Smooth muscle cell (in vitro differentiated cells): ENCODE measurements around the gene NBPF8. TPM values are rescaled to one million over a fixed set of nuclear protein-coding genes. Genes with fewer than 3 reads are reported as not detected.
"Not testable (repeated sequence)": the region's sequence is repeated elsewhere in the genome, so short reads cannot be mapped to it uniquely, and the experiment has no call there.

ENCODE experiments used
- DNase-seq: peaks from one replicate; lab custom pipeline; 2025; ENCODE audit not compliant: unreplicated experiment; lab: John Stamatoyannopoulos, UW
- H2AFZ ChIP-seq: fragments of 200-600 bp; sonication (generic); 2 replicates; pipeline ENCODE4 v1.6.0; 2016; ENCODE audit warnings: antibody characterized with exemption, low read depth, mild to moderate bottlenecking
- H3F3A ChIP-seq: fragments of 200-600 bp; sonication (generic); 2 replicates; pipeline ENCODE4 v1.6.0; 2017; ENCODE audit warnings: antibody characterized with exemption, low read depth
- H3K27ac ChIP-seq: fragments of 200-600 bp; sonication (generic); 2 replicates; pipeline ENCODE4 v1.5.1; 2016; ENCODE audit warnings: low read depth, mild to moderate bottlenecking
- H3K27me3 ChIP-seq: fragments of 200-600 bp; sonication (generic); 2 replicates; pipeline ENCODE4 v1.6.1; 2016; ENCODE audit warnings: low read depth, mild to moderate bottlenecking
- H3K36me3 ChIP-seq: fragments of 200-600 bp; sonication (generic); 2 replicates; pipeline ENCODE4 v1.5.1; 2016; ENCODE audit warnings: low read depth
- H3K4me1 ChIP-seq: fragments of 200-600 bp; sonication (generic); 2 replicates; pipeline ENCODE4 v1.5.1; 2016; ENCODE audit warnings: low read depth
- H3K4me2 ChIP-seq: fragments of 200-600 bp; sonication (generic); 2 replicates; pipeline ENCODE4 v1.6.0; 2016; ENCODE audit warnings: mild to moderate bottlenecking
- H3K4me3 ChIP-seq: fragments of 200-600 bp; sonication (generic); 2 replicates; pipeline ENCODE4 v1.5.1; 2016; ENCODE audit warnings: mild to moderate bottlenecking
- H3K79me2 ChIP-seq: fragments of 200-600 bp; sonication (generic); 2 replicates; pipeline ENCODE4 v1.6.0; 2016; ENCODE audit warnings: low read depth, mild to moderate bottlenecking
- H3K9ac ChIP-seq: fragments of 200-600 bp; sonication (generic); 2 replicates; pipeline ENCODE4 v1.6.0; 2016; ENCODE audit warnings: low read depth
- H3K9me3 ChIP-seq: fragments of 200-600 bp; sonication (generic); replicated peaks from 2 replicates; pipeline ENCODE4 v1.5.1; 2016; ENCODE audit warnings: low read depth
- H4K20me1 ChIP-seq: fragments of 200-600 bp; sonication (generic); 2 replicates; pipeline ENCODE4 v1.6.0; 2016; ENCODE audit warnings: low read depth
- WGBS: methylation state at CpG from one replicate; pipeline ENCODE4 v1.1.7; 2016; ENCODE audit warnings: low lambda C conversion rate; 5-methylcytosine and 5-hydroxymethylcytosine counted together
- polyA plus RNA-seq: library from polyadenylated mRNA; unstranded; fragments of >200 nt; fragmentation: Nextera tagmentation; extraction: Ambion mirVana; gene quantifications from 2 replicates; pipeline ENCODE4 v1.2.1, GENCODE V29; 2016
- total RNA-seq: library from RNA; depleted of rRNA; stranded (reverse); fragments of >200 nt; gene quantifications from 2 replicates; pipeline ENCODE4 v1.2.3, GENCODE V29; 2014
- TF ChIP-seq, protein P1 (sequence below): fragments of 200-600 bp; sonication (generic); IDR thresholded peaks from 2 replicates; pipeline ENCODE4 v1.5.1; 2017; ENCODE audit warnings: borderline replicate concordance, mild to moderate bottlenecking, antibody characterized with exemption; ENCODE audit not compliant: insufficient read depth, poor library complexity, severe bottlenecking

Gene NBPF8, protein sequence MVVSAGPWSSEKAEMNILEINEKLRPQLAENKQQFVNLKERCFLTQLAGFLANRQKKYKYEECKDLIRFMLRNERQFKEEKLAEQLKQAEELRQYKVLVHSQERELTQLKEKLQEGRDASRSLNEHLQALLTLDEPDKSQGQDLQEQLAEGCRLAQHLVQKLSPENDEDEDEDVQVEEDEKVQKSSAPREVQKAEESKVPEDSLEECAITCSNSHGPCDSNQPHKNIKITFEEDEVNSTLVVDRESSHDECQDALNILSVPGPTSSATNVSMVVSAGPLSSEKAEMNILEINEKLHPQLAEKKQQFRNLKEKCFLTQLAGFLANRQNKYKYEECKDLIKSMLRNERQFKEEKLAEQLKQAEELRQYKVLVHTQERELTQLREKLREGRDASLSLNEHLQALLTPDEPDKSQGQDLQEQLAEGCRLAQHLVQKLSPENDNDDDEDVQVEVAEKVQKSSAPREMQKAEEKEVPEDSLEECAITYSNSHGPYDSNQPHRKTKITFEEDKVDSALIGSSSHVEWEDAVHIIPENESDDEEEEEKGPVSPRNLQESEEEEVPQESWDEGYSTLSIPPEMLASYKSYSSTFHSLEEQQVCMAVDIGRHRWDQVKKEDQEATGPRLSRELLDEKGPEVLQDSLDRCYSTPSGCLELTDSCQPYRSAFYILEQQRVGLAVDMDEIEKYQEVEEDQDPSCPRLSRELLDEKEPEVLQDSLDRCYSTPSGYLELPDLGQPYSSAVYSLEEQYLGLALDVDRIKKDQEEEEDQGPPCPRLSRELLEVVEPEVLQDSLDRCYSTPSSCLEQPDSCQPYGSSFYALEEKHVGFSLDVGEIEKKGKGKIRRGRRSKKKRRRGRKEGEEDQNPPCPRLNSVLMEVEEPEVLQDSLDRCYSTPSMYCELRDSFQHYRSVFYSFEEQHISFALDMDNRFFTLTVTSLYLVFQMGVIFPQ
- total RNA-seq: 16.7 and 21.9 TPM in 2 replicates
- polyA plus RNA-seq: 7.2 and 7.7 TPM in 2 replicates

DNA sequence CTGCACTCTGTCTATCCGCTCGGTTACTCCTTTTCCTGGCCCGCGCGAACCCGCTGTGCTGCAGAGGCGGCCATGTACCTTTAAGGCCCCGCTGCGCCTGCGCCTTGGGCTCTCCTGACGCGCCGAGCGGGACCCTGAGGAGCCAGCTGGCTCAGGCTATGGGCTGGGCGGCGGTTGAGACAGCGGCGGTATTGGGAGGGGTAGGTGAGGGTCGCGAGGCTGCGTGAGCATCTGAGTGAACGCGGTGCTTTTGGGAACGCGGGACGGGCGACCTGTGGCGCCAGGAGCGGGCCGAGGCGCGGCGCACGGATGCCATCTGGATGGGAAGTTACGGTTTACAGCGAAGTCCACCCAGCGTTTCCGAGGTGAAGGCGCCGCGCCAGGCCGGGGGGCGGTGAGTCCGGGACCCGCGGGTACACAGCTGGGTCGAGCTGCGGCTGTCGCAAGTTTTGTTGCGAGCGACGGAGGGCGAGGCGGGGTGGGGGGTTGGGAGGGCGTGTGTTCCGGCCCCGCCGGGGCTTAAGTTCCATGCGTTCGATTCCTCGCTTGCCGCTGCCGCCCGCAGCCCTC lies at the start of gene NBPF8:
Gene NBPF8 (plus strand): TSS at position 125 of the 570 bp plus-strand sequence. CDS start 21,488 bp downstream, outside the sequence.
- DNase-seq, H3F3A ChIP-seq, H3K4me1 ChIP-seq, H3K9ac ChIP-seq, H3K79me2 ChIP-seq, H3K27me3 ChIP-seq, H4K20me1 ChIP-seq, H3K9me3 ChIP-seq, H3K36me3 ChIP-seq: not testable (repeated sequence)
- Histone ChIP-seq H3K4me3 (peak within 1 kb of the TSS; percentile 55), H2AFZ (peak within 1 kb of the TSS; percentile 60), H3K27ac (peak within 1 kb of the TSS; percentile 38), H3K4me2 (peak within 1 kb of the TSS; percentile 92)
- WGBS: 0% methylated on average over 6 of the region's 64 CpGs

DNA sequence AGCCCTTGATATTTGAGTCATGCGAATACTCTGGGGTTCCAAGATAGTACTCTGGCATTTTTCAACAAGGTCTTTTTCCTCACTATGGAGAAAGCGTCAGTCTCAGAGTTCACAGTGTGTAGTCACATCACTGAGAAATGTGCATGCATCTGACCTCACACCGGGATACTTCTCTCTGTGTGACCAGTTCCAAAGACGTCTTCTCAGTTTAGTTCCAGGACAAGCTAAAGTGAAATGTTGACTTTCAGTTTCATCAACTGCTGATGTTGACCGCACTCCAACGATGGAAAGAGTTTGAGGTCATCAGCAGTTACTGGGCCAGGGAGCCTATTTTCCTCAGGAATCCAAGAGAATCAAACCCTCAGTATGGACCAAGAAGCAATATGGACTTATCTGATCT lies 47.1 kb upstream of the NBPF8 start:
- H2AFZ ChIP-seq, H3K9ac ChIP-seq, H3F3A ChIP-seq, H3K27me3 ChIP-seq, H3K4me2 ChIP-seq, H3K9me3 ChIP-seq, H3K4me3 ChIP-seq, H3K27ac ChIP-seq, H4K20me1 ChIP-seq, H3K79me2 ChIP-seq, H3K4me1 ChIP-seq, DNase-seq, H3K36me3 ChIP-seq: not testable (repeated sequence)
- WGBS: 98% methylated on average over 5 of the region's 6 CpGs

DNA sequence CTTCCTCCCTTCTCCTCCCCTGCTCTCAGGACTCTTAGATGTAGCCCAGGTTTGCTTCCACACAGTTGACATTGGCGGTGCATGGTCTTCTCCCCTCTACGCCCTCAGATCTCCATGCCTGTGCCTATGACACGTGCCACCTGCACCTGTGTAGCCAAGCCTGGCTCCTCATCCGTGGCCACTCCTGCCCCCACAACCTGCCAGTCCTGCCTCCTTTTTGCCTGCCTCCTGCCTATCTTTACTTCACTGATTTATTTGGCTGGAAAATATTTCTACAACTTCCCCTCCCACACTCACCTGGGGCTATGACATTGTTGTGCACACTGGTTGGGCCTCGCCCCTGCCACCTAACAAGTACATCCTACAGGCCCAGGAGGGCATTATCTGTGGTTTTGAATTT lies 28.2 kb upstream of the NBPF8 start:
- H3K4me2 ChIP-seq, H3K27me3 ChIP-seq, H3K9ac ChIP-seq, H3K4me1 ChIP-seq, H3K27ac ChIP-seq, H3F3A ChIP-seq, DNase-seq, H3K9me3 ChIP-seq, H3K36me3 ChIP-seq, H3K79me2 ChIP-seq, H3K4me3 ChIP-seq, H4K20me1 ChIP-seq, H2AFZ ChIP-seq: not testable (repeated sequence)
- 94% methylated on average over 3 of the region's 5 CpGs for WGBS

DNA sequence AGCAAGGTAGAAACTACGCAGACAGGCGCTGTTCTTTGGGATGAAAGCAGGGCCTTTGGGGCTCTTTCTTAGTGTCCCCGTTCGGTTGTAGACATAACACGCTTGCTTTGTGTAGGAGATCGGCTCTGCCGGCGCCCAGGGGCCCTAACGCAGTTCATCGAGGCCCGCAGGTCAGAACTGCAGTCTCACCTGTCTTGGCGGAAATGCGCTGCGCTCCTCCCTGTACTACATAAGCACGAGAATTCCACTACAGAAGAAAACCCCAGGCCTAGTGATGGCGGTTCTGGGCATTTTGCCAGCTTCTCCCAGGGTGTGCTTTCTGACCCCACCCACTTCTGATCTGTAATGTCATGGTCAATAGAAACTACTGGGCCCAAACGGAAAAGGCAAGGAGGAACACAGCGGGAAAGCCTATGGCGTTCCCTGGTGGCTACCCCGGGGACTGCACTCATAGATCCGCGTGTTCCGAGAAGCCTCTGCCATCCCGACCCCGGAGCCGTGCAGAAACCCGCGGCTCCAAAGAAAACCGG lies 26.2 kb upstream of the NBPF8 start:
- H3K27ac ChIP-seq, H3K4me2 ChIP-seq, H3K36me3 ChIP-seq, H3K4me3 ChIP-seq, H3K4me1 ChIP-seq, H3F3A ChIP-seq, H3K79me2 ChIP-seq, H3K9me3 ChIP-seq, H3K9ac ChIP-seq, H2AFZ ChIP-seq, H3K27me3 ChIP-seq, DNase-seq, H4K20me1 ChIP-seq: not testable (repeated sequence)
- TF ChIP-seq, protein P1, sequence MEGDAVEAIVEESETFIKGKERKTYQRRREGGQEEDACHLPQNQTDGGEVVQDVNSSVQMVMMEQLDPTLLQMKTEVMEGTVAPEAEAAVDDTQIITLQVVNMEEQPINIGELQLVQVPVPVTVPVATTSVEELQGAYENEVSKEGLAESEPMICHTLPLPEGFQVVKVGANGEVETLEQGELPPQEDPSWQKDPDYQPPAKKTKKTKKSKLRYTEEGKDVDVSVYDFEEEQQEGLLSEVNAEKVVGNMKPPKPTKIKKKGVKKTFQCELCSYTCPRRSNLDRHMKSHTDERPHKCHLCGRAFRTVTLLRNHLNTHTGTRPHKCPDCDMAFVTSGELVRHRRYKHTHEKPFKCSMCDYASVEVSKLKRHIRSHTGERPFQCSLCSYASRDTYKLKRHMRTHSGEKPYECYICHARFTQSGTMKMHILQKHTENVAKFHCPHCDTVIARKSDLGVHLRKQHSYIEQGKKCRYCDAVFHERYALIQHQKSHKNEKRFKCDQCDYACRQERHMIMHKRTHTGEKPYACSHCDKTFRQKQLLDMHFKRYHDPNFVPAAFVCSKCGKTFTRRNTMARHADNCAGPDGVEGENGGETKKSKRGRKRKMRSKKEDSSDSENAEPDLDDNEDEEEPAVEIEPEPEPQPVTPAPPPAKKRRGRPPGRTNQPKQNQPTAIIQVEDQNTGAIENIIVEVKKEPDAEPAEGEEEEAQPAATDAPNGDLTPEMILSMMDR: peak; percentile 16
- 29% methylated on average over 13 of the region's 29 CpGs for WGBS

DNA sequence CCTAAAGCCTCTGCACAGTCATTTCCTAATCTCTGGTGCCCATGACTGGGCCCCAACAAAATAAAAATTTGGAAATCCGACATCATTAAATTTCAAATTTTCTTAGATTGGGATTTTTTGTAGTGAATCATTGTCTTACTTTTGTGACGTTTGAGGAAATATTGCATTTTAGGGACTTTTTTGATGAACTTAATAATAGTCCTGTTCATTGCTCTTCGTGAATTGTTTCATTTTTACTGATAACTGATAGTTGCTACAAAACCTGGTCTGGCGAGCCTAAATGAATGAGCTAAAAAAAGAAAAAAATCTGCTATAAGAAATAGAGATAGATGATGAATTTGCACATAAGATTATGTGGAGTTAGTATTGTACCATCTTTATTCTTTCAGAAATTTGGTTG lies 23.5 kb upstream of the NBPF8 start:
- H3K27ac ChIP-seq, H3K36me3 ChIP-seq, H2AFZ ChIP-seq, H3K4me2 ChIP-seq, H3K79me2 ChIP-seq, H3K27me3 ChIP-seq, H3F3A ChIP-seq, H3K4me1 ChIP-seq, H4K20me1 ChIP-seq, H3K9ac ChIP-seq, H3K9me3 ChIP-seq, H3K4me3 ChIP-seq, DNase-seq: not testable (repeated sequence)
- WGBS: 93% methylated on average over 4 of the region's 4 CpGs
